PC-9 (cell line): ENCODE measurements around the gene TGM2. TPM values are rescaled to one million over a fixed set of nuclear protein-coding genes. Genes with fewer than 3 reads are reported as not detected.

Experiments
- BruUV-seq: library from RNA; stranded (reverse); fragments of 400-500 nt; replicated peaks from 2 replicates; lab custom pipeline; 2021; lab: Mats Ljungman, UMichigan
- CTCF ChIA-PET: fragments of 300-600 bp; sonication (Branson Sonifier 250); formaldehyde crosslinking; loops from one replicate; lab custom pipeline; 2022; ENCODE audit warnings: antibody characterized with exemption; lab: Charles Lee
- POLR2A ChIA-PET: fragments of 300-600 bp; sonication (Branson Sonifier 250); formaldehyde crosslinking; loops from one replicate; lab custom pipeline; 2022; ENCODE audit warnings: antibody characterized with exemption; ENCODE audit not compliant: unreplicated experiment; lab: Charles Lee
- DNase-seq, 2 experiments: peaks; one replicate each; pipeline versions ENCODE4 v3.0.0 to v3.0.0-alpha.2; 2015 to 2022; ENCODE audit warnings: mixed read lengths in 1 of 2
- H2AFZ ChIP-seq: fragments of 200-600 bp; sonication (generic); 2 replicates; pipeline ENCODE4 v1.8.1; 2017; ENCODE audit warnings: antibody characterized with exemption
- H3F3A ChIP-seq: fragments of 200-600 bp; sonication (generic); 2 replicates; pipeline ENCODE4 v1.8.1; 2017; ENCODE audit warnings: antibody characterized with exemption, mild to moderate bottlenecking, low read depth; ENCODE audit not compliant: insufficient read depth
- H3K27ac ChIP-seq: fragments of 200-600 bp; sonication (generic); 2 replicates; pipeline ENCODE4 v1.6.1; 2016; ENCODE audit warnings: mixed run types
- H3K27me3 ChIP-seq: fragments of 200-600 bp; sonication (generic); 2 replicates; pipeline ENCODE4 v1.6.1; 2016; ENCODE audit warnings: low read depth, mixed run types; ENCODE audit not compliant: insufficient read depth
- H3K36me3 ChIP-seq: fragments of 200-600 bp; sonication (generic); 2 replicates; pipeline ENCODE4 v1.6.1; 2016; ENCODE audit warnings: low read depth, mixed run types
- H3K4me1 ChIP-seq: fragments of 200-600 bp; sonication (generic); replicated peaks from 2 replicates; pipeline ENCODE4 v1.6.1; 2016; ENCODE audit warnings: mixed run types; ENCODE audit not compliant: insufficient read depth
- H3K4me2 ChIP-seq: fragments of 200-600 bp; sonication (generic); 2 replicates; pipeline ENCODE4 v1.6.1; 2017; ENCODE audit warnings: mixed run types
- H3K4me3 ChIP-seq: fragments of 200-600 bp; sonication (generic); 2 replicates; pipeline ENCODE4 v1.6.1; 2016; ENCODE audit warnings: mixed run types
- H3K79me2 ChIP-seq: fragments of 200-600 bp; sonication (generic); 2 replicates; pipeline ENCODE4 v1.6.1; 2017; ENCODE audit warnings: low read depth, mixed run types
- H3K9me2 ChIP-seq: fragments of 200-600 bp; sonication (generic); 2 replicates; pipeline ENCODE4 v1.8.1; 2017; ENCODE audit warnings: mild to moderate bottlenecking; ENCODE audit not compliant: insufficient read depth
- H3K9me3 ChIP-seq: fragments of 200-600 bp; sonication (generic); 2 replicates; pipeline ENCODE4 v1.8.1; 2016; ENCODE audit warnings: low read depth; ENCODE audit not compliant: insufficient read depth
- H4K20me1 ChIP-seq: fragments of 200-600 bp; sonication (generic); 2 replicates; pipeline ENCODE4 v1.8.1; 2017; ENCODE audit not compliant: insufficient read depth
- CTCF ChIP-seq: fragments of 200-600 bp; sonication (generic); conservative IDR thresholded peaks from 2 replicates; pipeline ENCODE4 v1.6.1; 2017; ENCODE audit warnings: mixed run types, antibody characterized with exemption, mild to moderate bottlenecking, moderate library complexity
- EZH2 ChIP-seq: fragments of 200-600 bp; sonication (generic); IDR thresholded peaks from 2 replicates; pipeline ENCODE4 v1.8.0; 2017; ENCODE audit warnings: antibody characterized with exemption, low read depth
- intact Hi-C: fragments of 100-400 bp; cut with micrococcal nuclease; formaldehyde crosslinking; loops from one replicate; pipeline ENCODE4 v1.10.0; 2022; ENCODE audit not compliant: unreplicated experiment
- total RNA-seq: library from RNA; stranded (reverse); gene quantifications from 2 replicates; pipeline ENCODE4 v1.2.3, GENCODE V29; 2021

Gene TGM2
- total RNA-seq, 1 experiment from 2014 or later, result 333 TPM

DNA sequence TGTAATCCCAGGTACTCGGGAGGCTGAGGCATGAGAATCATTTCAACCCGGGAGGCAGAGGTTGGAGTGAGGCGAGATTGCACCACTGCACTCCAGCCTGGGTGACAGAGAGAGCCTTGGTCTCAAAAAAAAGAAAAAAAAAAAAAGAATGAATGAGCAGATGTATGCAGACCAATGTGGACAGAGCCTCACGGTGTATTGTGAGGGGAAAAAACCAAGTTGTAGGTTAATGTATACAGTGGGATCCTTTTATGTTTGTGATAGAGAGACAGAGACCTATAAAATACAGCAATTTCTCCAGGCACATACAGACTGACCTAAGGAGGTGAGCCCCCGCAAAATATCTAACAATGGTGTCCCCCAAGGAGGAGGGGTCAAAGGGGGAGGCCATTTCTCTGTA is 11.7 kb downstream of the TGM2 start:
- CTCF ChIA-PET, result interaction anchor here (1.4 kb wide), 1 partner anchor 95 kb away, joined by 5 read pairs; no protein-coding TSS in a partner anchor
- Histone ChIP-seq H3K79me2 (peaks cover 41% of the 10 kb centered on the region), H3K4me2 (peak overlapping the region; percentile 27; the same call in 1 of the 2 replicates)

GRCh38 chr20:38152621-38153221 is 12.3 kb downstream of the TGM2 start:
- DNase-seq, result peak; percentile 90 to 98
- Histone ChIP-seq H3K4me3 (no peak overlapping the region), H3K79me2 (peaks cover 34% of the 10 kb centered on the region), H3F3A (peaks cover 68% of the 10 kb centered on the region), H3K4me2 (peak overlapping the region; percentile 27; the same call in 1 of the 2 replicates), H3K27me3 (no peaks in the 10 kb centered on the region), H4K20me1 (no peaks in the 10 kb centered on the region), H3K27ac (peak overlapping the region; percentile 55), H3K36me3 (peaks cover 75% of the 10 kb centered on the region), H3K9me2 (no peaks in the 10 kb centered on the region), H3K4me1 (peaks cover 51% of the 10 kb centered on the region), H2AFZ (no peak overlapping the region), H3K9me3 (no peaks in the 10 kb centered on the region)
- ChIA-PET POLR2A (interaction anchor here (0.8 to 1.2 kb wide), 3 partner anchors 9 to 79 kb away, joined by 4 to 14 read pairs (median 5); no protein-coding TSS in a partner anchor), CTCF (interaction anchor here (1.1 to 1.4 kb wide), 3 partner anchors 9 to 95 kb away, joined by 5 to 8 read pairs (median 7); no protein-coding TSS in a partner anchor)
- TF ChIP-seq EZH2 (no peak), CTCF (no peak)
- intact Hi-C loops, result loop anchor here (1.0 to 2.0 kb wide), 5 partner anchors 8 to 42 kb away; no protein-coding TSS in a partner anchor
- BruUV-seq, result TSS peak; percentile 47

More for the DNA sequence above, 11.7 kb downstream of the TGM2 start:
- POLR2A ChIA-PET, result no interaction called here
- H2AFZ ChIP-seq, result no peak overlapping the region
- no peaks in the 10 kb centered on the region for H3K27me3 ChIP-seq
- intact Hi-C loops, result loop anchor here (2.0 kb wide), 2 partner anchors 27 to 43 kb away; no protein-coding TSS in a partner anchor
- H3K27ac ChIP-seq, result peak overlapping the region; percentile 55
- no TSS peak for BruUV-seq
- DNase-seq, result no peak
- no peak for TF ChIP-seq CTCF
- TF ChIP-seq EZH2, result no peak
- H3K4me3 ChIP-seq, result no peak overlapping the region
- H4K20me1 ChIP-seq, result no peaks in the 10 kb centered on the region
- no peaks in the 10 kb centered on the region for H3K9me2 ChIP-seq
- H3K36me3 ChIP-seq, result peaks cover 72% of the 10 kb centered on the region
- no peaks in the 10 kb centered on the region for H3K9me3 ChIP-seq
- H3K4me1 ChIP-seq, result peaks cover 56% of the 10 kb centered on the region
- peaks cover 65% of the 10 kb centered on the region for H3F3A ChIP-seq

DNA sequence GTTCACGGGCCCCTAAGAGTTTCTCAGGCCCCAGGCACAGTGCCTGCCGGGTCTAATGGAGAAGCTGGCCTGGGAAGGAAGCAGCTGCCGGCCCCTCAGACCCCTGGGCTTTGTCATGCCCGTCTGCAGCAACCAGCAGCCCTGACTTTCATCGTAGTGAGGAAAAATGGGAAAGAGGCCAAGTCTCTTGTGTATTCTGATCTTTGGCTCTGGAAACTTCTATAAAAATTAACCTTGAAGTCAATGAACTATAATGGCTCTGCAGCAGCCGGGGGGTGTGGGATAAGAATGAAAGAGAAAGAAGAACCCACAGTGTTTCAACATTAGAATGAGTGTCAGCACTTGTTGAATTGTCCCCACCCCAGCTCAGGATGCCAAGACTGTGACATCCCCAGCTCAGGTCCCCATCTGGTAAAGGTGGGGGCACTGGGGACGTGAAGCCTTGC is 12.9 kb downstream of the TGM2 start:
- H3K4me2 ChIP-seq, result peak overlapping the region; percentile 27
- no peaks in the 10 kb centered on the region for H4K20me1 ChIP-seq
- H3K4me3 ChIP-seq, result no peak overlapping the region
- peaks cover 29% of the 10 kb centered on the region for H3K79me2 ChIP-seq
- BruUV-seq, result no TSS peak
- ChIA-PET CTCF (interaction anchor here (1.1 to 1.4 kb wide), 3 partner anchors 9 to 94 kb away, joined by 5 to 8 read pairs (median 7); no protein-coding TSS in a partner anchor), POLR2A (interaction anchor here (0.8 to 1.2 kb wide), 3 partner anchors 8 to 79 kb away, joined by 4 to 14 read pairs (median 5); no protein-coding TSS in a partner anchor)
- DNase-seq, result peak in 1 of 2 experiments; percentile 64
- TF ChIP-seq CTCF, result no peak
- TF ChIP-seq EZH2, result no peak
- peaks cover 46% of the 10 kb centered on the region for H3K4me1 ChIP-seq
- no peak overlapping the region for H2AFZ ChIP-seq
- peak overlapping the region; percentile 55 for H3K27ac ChIP-seq
- H3F3A ChIP-seq, result peaks cover 68% of the 10 kb centered on the region
- H3K36me3 ChIP-seq, result peaks cover 75% of the 10 kb centered on the region
- H3K9me2 ChIP-seq, result no peaks in the 10 kb centered on the region
- H3K9me3 ChIP-seq, result no peaks in the 10 kb centered on the region
- intact Hi-C loops, result loop anchor here (1.0 to 2.0 kb wide), 5 partner anchors 8 to 41 kb away; no protein-coding TSS in a partner anchor
- no peaks in the 10 kb centered on the region for H3K27me3 ChIP-seq
